HG03139 (cell line): ENCODE measurements around the gene HEG1.

Experiments
- ATAC-seq: cut with Tn5 transposase; IDR thresholded peaks from one replicate; pipeline ENCODE4 v1.9.1; 2021; ENCODE audit not compliant: unreplicated experiment

Gene HEG1

GRCh38 chr3:125072749-125073389, 17.1 kb upstream of the HEG1 start:
- ATAC-seq: no peak

GRCh38 chr3:125072301-125072700, 16.5 kb upstream of the HEG1 start:
- ATAC-seq: no peak

- no peak for ATAC-seq
These were observed 14.4 kb upstream of the HEG1 start for GRCh38 chr3:125069968-125070745.

GRCh38 chr3:125069452-125069851, 13.7 kb upstream of the HEG1 start:
- ATAC-seq: no peak

GRCh38 chr3:125068265-125068664, 12.5 kb upstream of the HEG1 start:
- no peak for ATAC-seq

GRCh38 chr3:125067225-125067624, 11.4 kb upstream of the HEG1 start:
- ATAC-seq: no peak

GRCh38 chr3:125062904-125063618, 7.3 kb upstream of the HEG1 start:
- ATAC-seq: no peak

- no peak for ATAC-seq
These were observed 5.8 kb upstream of the HEG1 start for GRCh38 chr3:125061646-125062045.

- no peak for ATAC-seq
These were observed 5.4 kb upstream of the HEG1 start for GRCh38 chr3:125061170-125061569.

GRCh38 chr3:125059488-125060245, 3.9 kb upstream of the HEG1 start:
- ATAC-seq: no peak

- ATAC-seq: no peak
These were observed 3.2 kb upstream of the HEG1 start for GRCh38 chr3:125058959-125059358.

- ATAC-seq: no peak
These were observed 2.7 kb upstream of the HEG1 start for GRCh38 chr3:125058529-125058928.

GRCh38 chr3:125057186-125057850, 1.5 kb upstream of the HEG1 start:
- ATAC-seq: no peak

GRCh38 chr3:125055331-125055912, 375 bp downstream of the HEG1 start:
- ATAC-seq: peak; percentile 1

- no peak for ATAC-seq
These were observed 1.1 kb downstream of the HEG1 start for GRCh38 chr3:125054449-125055329.

GRCh38 chr3:125054062-125054448, 1.7 kb downstream of the HEG1 start:
- ATAC-seq: no peak

GRCh38 chr3:125053304-125053699, 2.5 kb downstream of the HEG1 start:
- ATAC-seq: no peak

GRCh38 chr3:125052624-125053303, 3.0 kb downstream of the HEG1 start:
- no peak for ATAC-seq
